ENCODE results near the gene ISG20. TPM values are rescaled to one million over a fixed set of nuclear protein-coding genes. Genes with fewer than 3 reads are reported as not detected.

Gene ISG20
- total RNA-seq, 4 donors from 2014 or later, result 3.9 to 35.9 (median 13.2) TPM

DNA sequence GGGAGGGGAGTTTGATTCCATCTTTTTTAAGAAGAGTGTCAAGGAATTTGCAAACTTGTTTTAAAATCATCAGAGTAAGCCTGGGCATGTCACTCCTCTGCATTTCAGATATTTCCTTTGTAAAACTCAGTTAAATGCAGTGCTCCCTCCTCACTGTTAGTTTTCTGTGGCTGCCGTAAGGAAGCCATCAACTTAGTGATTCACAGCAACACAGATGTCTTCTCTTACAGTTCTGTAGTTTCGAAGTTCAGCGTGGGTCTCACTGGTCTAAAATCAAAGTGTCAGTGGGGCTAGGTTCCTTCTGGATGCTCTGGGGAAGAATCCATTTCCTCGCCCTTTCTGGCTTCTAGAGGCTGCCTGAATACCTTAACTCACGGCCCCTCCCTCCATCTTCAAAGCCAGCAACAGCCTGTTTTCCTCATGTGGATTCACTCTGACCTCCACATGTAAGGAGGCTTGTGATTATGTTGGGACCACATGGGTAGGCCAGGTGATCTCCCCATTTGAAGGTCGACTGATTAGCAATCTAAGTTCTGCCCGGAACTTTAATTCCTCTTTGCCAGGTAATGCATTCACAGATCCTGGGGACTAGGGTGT is 12.4 kb downstream of the ISG20 start:
- intact Hi-C loops (cut with DNase I; ENCODE audit: low total_unique reads), result no loop called here
- DNase-seq, result peak in 1 of 2 donors; percentile 8
- no peaks in the 10 kb centered on the region for H3K36me3 ChIP-seq
- H3K27ac ChIP-seq, result no peak overlapping the region
- no peaks in the 10 kb centered on the region for H3K9me3 ChIP-seq
- H3K4me3 ChIP-seq, result no peak overlapping the region
- TF ChIP-seq, protein P1, sequence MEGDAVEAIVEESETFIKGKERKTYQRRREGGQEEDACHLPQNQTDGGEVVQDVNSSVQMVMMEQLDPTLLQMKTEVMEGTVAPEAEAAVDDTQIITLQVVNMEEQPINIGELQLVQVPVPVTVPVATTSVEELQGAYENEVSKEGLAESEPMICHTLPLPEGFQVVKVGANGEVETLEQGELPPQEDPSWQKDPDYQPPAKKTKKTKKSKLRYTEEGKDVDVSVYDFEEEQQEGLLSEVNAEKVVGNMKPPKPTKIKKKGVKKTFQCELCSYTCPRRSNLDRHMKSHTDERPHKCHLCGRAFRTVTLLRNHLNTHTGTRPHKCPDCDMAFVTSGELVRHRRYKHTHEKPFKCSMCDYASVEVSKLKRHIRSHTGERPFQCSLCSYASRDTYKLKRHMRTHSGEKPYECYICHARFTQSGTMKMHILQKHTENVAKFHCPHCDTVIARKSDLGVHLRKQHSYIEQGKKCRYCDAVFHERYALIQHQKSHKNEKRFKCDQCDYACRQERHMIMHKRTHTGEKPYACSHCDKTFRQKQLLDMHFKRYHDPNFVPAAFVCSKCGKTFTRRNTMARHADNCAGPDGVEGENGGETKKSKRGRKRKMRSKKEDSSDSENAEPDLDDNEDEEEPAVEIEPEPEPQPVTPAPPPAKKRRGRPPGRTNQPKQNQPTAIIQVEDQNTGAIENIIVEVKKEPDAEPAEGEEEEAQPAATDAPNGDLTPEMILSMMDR (IDR thresholded peaks at IDR 0.05), result no peak
- TF ChIP-seq POLR2A (IDR thresholded peaks at IDR 0.05), result no peak
- H3K27me3 ChIP-seq, result no peaks in the 10 kb centered on the region
- no peaks in the 10 kb centered on the region for H3K4me1 ChIP-seq

DNA sequence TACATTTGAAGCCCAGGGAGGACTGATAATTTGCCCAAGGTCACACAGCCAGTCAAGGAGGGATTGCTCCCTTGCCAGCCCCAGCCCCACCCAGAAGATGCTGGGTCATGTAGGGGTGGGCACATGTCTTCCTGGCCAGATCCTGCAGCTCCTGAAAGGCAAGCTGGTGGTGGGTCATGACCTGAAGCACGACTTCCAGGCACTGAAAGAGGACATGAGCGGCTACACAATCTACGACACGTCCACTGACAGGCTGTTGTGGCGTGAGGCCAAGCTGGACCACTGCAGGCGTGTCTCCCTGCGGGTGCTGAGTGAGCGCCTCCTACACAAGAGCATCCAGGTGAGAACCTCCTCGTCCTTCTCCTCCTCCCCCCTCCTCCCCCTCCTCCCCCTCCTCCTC is 13.2 kb downstream of the ISG20 start:
- Histone ChIP-seq H3K27me3 (no peaks in the 10 kb centered on the region), H3K4me1 (no peaks in the 10 kb centered on the region)

DNA sequence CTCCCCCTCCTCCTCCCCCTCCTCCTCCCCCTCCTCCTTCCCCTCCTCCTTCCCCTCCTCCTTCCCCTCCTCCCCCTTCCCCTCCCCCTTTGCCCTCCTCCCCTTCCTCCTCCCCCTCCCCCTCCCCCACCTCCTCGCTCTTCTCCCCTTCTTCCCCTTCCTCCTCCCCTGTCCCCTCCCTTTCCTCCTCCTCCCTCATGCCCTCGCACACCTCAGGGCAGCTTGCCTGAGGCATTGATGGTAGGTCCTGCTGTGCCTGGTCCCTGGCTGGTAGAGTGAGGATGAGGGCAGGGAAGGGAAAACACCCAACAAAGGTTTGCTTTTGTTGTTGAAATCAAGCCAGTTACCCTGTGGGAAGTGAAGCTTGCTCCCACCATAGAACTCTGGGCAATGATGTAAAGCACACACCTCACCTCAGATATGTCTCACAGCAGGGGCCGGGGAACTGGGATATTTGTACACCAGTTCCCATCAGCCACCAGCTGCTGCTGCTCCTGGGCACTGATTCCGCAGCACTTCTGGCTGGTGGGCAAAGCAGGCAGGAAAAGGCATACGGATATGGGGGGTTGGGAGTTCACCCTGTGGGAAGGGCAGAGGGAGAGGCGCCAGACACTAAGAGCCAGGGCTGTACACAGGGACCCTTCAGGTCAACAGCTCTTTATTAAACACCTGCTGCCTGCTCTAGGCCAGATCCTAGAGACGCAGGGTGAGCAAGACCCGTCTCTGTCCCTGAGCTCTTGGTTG is 13.8 kb downstream of the ISG20 start:
- Histone ChIP-seq H3K27me3 (no peaks in the 10 kb centered on the region), H3K36me3 (no peaks in the 10 kb centered on the region), H3K4me3 (no peak overlapping the region), H3K27ac (no peak overlapping the region), H3K9me3 (no peaks in the 10 kb centered on the region), H3K4me1 (no peaks in the 10 kb centered on the region)
- no peak for DNase-seq
- intact Hi-C loops (cut with DNase I; ENCODE audit: low total_unique reads), result no loop called here
- no peak for TF ChIP-seq POLR2A (IDR thresholded peaks at IDR 0.05)
- TF ChIP-seq, protein P1 (IDR thresholded peaks at IDR 0.05), result no peak

More for the DNA sequence above, 13.2 kb downstream of the ISG20 start:
- peak in 1 of 2 donors; percentile 19 for DNase-seq
- intact Hi-C loops (cut with DNase I; ENCODE audit: low total_unique reads), result no loop called here
- H3K36me3 ChIP-seq, result no peaks in the 10 kb centered on the region
- no peak overlapping the region for H3K27ac ChIP-seq
- no peaks in the 10 kb centered on the region for H3K9me3 ChIP-seq
- H3K4me3 ChIP-seq, result no peak overlapping the region
- no peak for TF ChIP-seq POLR2A (IDR thresholded peaks at IDR 0.05)
- TF ChIP-seq, protein P1 (IDR thresholded peaks at IDR 0.05), result no peak

DNA sequence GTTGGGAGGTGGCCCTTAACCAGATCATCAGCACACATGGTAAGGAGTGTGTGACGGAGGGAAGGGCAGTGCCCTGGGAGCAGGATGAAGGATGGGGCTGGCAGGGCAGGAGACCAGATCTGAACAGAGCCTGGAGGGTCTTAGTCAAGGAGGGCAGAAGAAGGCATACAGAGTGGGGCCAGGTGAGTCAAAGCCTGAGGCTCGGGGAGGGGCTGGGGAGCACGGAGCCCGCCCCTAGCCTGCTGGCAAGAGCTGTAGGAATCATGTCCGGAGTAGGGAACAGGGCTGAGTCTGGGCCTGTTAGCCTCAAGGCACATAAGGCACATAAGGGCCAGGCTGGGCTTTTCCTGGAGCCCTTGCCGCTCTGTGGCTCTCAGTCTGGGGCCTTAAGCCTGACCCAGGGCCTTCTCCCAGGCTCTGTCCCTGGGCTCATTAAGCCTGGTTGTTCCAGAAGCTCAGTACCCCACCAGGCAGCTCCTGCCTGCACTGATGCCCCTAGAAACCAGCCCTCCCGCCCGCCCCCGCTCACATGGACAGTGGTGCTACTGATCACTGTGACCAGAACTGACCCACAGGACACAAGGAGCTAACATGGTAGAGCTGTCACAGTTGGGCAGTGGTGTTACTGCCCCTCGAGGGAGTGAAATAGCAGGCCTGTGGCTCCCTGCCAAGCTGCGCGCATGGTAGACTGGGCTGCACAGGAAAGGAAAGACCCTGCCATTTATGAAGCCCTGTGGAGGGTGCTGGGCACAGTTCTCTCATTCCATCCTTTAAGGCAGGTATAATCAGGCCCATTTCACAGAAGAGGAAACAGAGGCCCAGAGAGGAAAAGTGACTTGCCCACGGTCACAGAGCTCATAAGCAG is 14.6 kb downstream of the ISG20 start:
- no peak overlapping the region for H3K27ac ChIP-seq
- no peaks in the 10 kb centered on the region for H3K9me3 ChIP-seq
- intact Hi-C loops (cut with DNase I; ENCODE audit: low total_unique reads), result no loop called here
- no peaks in the 10 kb centered on the region for H3K36me3 ChIP-seq
- H3K4me1 ChIP-seq, result no peaks in the 10 kb centered on the region
- TF ChIP-seq POLR2A (IDR thresholded peaks at IDR 0.05), result no peak
- TF ChIP-seq, protein P1 (IDR thresholded peaks at IDR 0.05), result no peak
- peak in 1 of 2 donors; percentile 3 for DNase-seq
- no peaks in the 10 kb centered on the region for H3K27me3 ChIP-seq
- H3K4me3 ChIP-seq, result no peak overlapping the region

Measured in uterus (tissue), 4 donors.